GM21360 (cell line): ENCODE measurements around the gene ARL16.
A peak's percentile ranks its signal among the peaks of the same experiment; 100 is the strongest.

Source experiments
- ATAC-seq: cut with Tn5 transposase; IDR thresholded peaks from one replicate; pipeline ENCODE4 v1.9.1; 2021; ENCODE audit warnings: mild to moderate bottlenecking, moderate library complexity; ENCODE audit not compliant: unreplicated experiment

Gene ARL16

DNA sequence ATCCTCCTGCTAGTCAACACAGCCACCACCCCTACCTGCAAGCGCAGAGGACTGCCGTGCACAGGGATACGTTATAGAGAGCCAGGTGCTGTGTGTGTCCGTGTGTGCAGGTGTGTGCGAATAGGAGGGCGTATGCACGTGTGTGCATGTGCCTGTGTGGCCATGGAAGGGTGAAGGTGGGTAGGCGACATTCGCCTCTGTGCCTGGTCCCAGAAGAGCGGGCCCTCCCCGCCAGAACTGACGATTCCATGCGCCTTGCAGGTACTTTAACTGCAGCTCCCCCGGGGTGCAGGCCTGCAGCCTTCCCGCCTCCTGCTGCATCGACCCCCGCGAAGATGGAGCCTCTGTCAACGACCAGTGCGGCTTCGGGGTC is 36.0 kb downstream of the ARL16 start:
- no peak for ATAC-seq

DNA sequence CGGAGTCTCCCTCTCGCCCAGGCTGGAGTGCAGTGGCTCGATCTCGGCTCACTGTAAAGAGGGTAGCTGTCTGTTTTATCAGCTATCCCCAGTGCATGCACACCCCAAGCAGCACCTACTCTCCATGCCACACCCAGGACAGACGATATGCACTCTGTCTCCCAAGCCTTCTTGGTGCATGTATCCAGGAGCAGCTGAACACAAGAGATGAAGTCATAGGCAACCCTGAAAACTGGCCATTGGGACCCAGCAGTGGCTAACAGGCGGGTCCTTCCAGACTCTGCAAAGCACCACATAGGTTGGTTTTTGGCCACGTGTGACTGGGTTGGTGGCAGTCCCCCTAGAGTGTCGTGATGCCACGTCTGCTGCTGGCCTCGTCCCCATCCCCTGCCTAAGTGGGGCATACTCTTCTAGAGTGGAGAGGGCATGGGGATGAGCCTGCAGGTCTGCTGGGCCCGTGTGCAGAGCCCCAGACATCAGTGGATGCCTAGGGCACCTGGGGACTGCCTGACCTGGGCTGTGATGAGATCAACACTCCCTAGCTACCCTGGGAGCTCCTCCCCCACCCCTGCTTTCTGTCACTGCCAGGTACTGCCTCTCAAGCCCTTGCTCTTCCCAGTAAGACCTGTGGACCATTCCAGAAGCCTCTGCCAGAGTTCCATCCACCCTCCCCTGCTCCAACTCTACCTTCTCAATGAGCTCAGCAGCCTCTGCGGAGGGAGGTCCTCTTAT is 36.6 kb downstream of the ARL16 start:
- ATAC-seq: no peak

DNA sequence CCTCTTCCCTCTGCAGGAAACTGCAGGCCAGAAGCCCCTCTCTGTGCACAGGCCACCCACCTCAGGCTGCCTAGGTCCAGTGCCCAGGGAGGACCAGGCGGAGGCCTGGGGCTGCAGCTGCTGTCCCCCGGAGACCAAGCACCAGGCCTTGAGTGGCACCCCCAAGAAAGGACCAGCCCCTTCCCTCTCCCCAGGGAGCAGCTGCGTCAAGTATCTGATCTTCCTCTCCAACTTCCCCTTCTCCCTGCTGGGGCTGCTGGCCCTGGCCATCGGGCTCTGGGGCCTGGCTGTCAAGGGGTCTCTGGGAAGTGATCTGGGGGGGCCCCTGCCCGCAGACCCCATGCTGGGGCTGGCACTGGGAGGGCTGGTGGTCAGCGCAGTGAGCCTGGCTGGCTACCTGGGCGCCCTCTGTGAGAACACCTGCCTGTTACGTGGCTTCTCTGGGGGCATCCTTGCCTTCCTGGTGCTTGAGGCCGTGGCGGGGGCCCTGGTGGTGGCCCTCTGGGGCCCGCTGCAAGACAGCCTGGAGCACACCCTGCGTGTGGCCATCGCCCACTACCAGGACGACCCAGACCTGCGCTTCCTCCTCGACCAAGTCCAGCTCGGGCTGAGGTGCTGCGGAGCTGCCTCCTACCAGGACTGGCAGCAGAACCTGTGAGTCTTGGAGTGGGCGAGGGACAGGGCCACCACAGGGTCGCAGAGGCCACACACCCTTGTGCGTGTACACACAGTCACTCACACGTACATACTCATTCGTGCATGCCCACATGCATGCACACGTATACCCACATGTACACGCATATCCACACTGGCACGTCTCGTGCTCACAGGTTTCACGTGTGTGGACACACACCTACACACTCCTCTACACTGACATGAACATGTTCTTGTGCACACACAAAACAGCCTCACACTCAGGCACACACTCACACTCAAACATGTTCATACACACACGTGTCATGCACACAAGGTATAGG is 38.3 kb downstream of the ARL16 start:
- ATAC-seq: no peak

DNA sequence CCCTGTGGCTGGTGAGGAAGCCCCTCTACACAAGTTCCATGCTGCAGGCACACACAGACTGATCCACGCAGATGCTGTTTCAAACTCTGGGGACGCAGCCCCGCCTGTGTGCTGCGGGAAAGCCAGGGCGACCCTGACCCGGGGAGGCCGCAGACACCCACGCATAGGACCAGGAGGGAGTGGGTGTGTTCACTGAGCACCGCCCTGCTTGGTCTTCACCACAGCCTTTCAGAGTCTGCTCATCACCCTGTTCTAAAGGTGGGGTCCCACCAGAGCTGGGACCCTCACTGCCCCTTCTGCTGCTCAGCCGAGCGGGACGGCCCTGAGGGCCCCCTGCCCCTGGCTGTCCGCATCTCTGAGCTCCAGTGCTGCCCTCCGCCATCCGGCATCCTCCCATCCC is 39.1 kb downstream of the ARL16 start:
- ATAC-seq: no peak

DNA sequence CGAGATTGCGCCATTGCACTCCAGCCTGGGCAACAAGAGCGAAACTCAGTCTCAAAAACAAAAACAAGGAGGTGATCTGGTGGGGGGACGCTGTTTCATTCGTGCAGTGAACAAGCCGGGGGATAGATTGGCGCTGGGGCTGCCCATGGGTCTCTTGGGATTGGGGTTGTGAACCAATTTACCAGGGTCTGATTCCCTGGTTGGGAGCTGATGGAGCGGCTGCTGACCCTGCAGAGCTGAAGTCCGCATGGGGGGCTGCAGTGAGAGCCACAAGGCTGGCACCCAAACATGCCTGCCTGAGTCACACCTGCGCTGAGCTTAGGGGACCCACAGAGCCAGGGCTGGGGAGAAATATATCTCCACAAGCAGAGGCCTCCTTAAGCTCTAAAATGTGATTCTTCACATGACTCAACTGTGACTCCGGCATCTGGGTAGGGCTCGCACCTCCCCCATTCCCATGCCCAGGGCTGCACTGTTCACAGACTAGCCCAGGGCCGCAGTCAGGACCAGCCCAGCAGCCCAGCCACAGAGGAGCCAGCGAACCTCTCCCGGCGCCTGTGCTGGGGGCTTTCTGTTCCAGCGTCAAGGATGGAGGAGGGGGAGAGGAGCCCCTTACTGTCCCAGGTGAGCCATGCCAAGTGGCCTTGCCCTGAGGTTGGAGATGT is 41.6 kb downstream of the ARL16 start:
- ATAC-seq: no peak

DNA sequence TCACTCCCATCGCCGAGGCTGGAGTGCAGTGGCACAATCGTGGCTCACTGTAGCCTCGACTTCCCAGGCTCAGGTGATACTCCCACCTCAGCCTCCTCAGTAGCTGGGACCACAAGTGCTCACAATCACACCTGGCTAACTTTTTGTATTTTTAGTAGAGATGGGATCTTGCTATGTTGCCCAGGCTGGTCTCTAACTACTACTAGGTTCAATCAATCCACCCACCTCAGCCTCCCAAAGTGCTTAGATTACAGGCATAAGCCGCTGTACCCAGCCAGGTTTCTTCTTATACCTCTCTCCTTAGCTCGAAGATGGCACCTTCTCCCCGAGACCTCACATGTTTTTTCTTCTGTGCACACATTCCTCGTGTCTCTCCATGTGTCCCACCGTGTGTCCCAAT is 43.6 kb downstream of the ARL16 start:
- no peak for ATAC-seq

DNA sequence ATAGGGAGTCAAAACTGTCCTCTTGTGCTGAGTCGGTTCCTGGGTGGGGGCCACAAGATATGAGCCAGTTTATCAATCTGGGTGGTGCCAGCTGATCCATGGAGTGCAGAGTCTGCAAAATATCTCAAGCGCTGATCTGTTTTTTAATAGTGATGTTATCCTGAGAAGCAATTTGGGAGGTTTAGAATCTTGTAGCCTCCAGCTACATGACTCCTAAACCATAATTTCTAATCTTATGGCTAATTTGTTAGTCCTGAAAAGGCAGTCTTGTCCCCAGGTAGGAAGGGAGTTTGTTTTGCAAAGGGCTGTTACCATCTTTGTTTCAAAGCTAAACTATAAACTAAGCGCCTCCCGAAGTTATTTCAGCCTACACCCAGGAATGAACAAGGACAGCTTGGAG is 44.9 kb downstream of the ARL16 start:
- no peak for ATAC-seq

DNA sequence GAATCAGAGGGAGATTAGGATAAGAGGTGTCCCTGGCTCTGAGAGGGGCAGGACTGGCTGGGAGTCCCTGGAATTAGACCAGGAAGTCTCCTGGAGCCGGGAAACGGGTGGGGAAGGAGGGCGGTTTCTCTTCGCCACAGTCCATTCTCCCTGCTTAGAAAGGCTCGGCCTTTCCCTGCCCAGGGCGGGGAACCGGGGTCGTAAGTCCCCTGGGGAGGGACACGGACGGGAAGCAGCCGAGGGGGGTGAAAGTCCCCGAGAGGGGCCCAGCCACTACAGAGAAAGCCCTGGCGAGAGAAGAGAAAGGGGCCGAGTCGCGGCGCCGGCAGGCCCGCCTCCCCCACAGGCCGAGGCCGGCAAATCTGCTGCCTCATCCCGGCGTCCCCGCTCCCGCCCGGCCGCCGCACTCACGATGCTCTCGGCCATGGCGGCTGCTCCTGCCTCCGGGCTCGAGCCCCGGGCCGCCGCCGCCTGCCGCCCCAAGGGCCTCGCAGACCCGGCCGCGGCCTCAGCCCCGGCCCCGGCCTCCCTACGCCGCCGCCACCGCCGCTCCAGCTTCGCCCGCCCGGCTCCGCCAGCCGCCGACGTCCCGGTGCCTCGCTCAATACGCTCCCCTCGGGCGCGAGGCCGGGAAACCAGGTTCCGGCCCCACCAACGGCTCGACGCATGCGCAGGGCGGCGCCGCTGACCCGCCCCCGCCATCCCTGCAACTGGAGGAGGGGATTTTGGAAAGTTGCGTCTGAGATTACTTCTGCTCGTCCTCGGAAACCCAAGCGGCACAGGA is 46.9 kb downstream of the ARL16 start, which contains the start of the genes NPLOC4 and TSPAN10:
Gene NPLOC4 (minus strand): TSS at position 608 of the 784 bp plus-strand sequence. CDS start 182 bp downstream, at position 426.
Gene TSPAN10 (plus strand): TSS at position 692 of the 784 bp plus-strand sequence. CDS start 5,217 bp downstream, outside the sequence.
- ATAC-seq: peak; percentile 88

DNA sequence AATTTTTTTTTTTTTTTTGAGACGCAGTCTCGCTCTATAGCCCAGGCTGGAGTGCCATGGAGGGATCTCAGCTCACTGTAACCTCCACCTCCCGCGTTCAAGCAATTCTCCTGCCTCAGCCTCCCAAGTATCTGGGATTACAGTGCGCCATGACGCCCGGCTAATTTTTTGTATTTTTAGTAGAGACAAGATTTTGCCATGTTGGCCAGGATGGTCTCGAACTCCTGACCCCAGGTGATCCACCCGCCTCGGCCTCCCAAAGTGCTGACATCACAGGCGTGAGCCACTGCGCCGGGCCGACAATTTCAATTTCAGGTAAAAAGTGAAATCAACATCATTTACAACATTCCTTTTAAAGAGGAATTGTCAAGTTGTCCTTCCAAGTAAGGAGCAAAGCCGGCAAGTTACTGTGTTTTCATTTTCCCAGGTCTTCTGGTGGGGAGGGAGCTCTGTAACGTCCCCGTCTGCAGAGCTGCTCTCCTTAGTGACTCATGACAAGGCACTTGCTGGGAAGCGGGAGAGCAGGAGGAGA is 47.6 kb downstream of the ARL16 start:
- no peak for ATAC-seq

DNA sequence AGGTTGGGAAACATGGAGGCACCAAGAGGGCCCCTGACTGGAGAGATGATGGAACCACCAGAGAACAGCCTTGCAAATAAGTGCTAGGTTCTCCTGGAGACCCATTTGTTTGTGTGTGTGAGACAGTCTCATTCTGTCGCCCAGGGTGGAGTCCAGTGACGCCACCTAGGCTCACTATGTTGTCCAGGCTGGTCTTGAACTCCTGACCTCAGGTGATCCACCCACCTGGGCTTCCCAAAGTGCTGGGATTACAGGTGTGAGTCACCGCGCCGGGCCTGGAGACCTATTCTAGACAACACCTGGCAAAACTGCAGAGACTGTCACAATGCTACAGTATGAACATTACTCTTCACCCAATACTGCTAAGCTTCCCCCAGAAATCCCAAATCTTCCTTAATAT is 48.2 kb downstream of the ARL16 start:
- ATAC-seq: no peak

DNA sequence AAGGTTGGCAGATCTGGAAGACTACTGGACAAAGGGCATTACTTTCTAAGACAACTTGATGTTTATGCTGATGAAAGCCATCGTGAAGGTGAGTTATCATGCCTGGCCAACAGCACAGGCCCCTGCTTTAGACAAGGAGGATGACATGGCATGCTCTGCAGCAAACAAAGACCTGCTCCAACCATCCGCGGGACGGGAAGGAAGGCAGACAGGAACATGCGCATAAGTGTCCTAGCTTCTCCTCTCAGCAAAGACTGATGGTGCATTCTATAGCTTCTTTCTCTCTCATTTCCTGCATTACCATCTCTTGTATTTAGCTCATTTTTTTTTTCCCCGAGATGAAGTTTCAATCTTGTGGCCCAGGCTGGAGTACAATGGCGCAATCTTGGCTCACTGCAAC is 52.1 kb downstream of the ARL16 start:
- ATAC-seq: no peak
